CD4-positive, alpha-beta T cell (primary cell): ENCODE results near the gene KCTD21. TPM values are rescaled to one million over a fixed set of nuclear protein-coding genes. Genes with fewer than 3 reads are reported as not detected.

Experiments
- ATAC-seq: fragments of 200-7000 bp; cut with Tn5 transposase; one replicate; pipeline ENCODE4 v1.10.0; 2022; ENCODE audit warnings: mild to moderate bottlenecking; ENCODE audit not compliant: poor library complexity
- CTCF ChIA-PET: fragments of 350-600 bp; sonication (Branson Sonifier 250); formaldehyde crosslinking; loops from one replicate; lab custom pipeline; 2021; ENCODE audit warnings: antibody characterized with exemption, inconsistent platforms; lab: Charles Lee
- POLR2A ChIA-PET: fragments of 350-600 bp; sonication (Branson Sonifier 250); formaldehyde crosslinking; loops from one replicate; lab custom pipeline; 2021; ENCODE audit warnings: antibody characterized with exemption, inconsistent platforms; lab: Charles Lee
- DNase-seq, 14 experiments: peaks; one replicate each; pipeline ENCODE4 v3.0.0-alpha.2; 2013 to 2020; ENCODE audit warnings: mixed read lengths in 2 of 14
- H3K27ac ChIP-seq, 2 donors: one replicate each; pipeline versions ENCODE4 v1.5.1 to v1.7.0; 2013; ENCODE audit warnings: low read length in 2 of 2, low read depth in 1 of 2, mild to moderate bottlenecking in 1 of 2
- H3K27me3 ChIP-seq, 2 experiments: 1 replicate in 1 of 2; 2 replicates in 1 of 2; pipeline versions ENCODE4 v1.6.1 to v1.7.0; 2013; ENCODE audit warnings: low read length in 2 of 2, control low read depth in 1 of 2, mild to moderate bottlenecking in 1 of 2, moderate library complexity in 1 of 2; ENCODE audit not compliant: insufficient read depth in 2 of 2, control insufficient read depth in 1 of 2
- H3K36me3 ChIP-seq: one replicate; pipeline ENCODE4 v1.6.1; 2013; ENCODE audit warnings: low read length, control low read depth; ENCODE audit not compliant: insufficient read depth
- H3K4me1 ChIP-seq: one replicate; pipeline ENCODE4 v1.6.1; 2013; ENCODE audit warnings: low read length, control low read depth; ENCODE audit not compliant: insufficient read depth
- H3K4me3 ChIP-seq: one replicate; pipeline ENCODE4 v1.5.1; 2013; ENCODE audit warnings: mild to moderate bottlenecking, low read length, moderate library complexity
- H3K9me3 ChIP-seq, 2 experiments: 1 replicate in 1 of 2; 2 replicates in 1 of 2; pipeline versions ENCODE4 v1.6.1 to v1.7.0; 2013; ENCODE audit warnings: low read length in 2 of 2, mild to moderate bottlenecking in 2 of 2, control low read depth in 1 of 2, moderate library complexity in 1 of 2; ENCODE audit not compliant: control insufficient read depth in 1 of 2, insufficient read depth in 1 of 2
- H3K27ac Mint-ChIP-seq: one replicate; pipeline ENCODE4 v1.8.0; 2020; ENCODE audit warnings: mixed read lengths
- H3K27me3 Mint-ChIP-seq: one replicate; pipeline ENCODE4 v1.8.0; 2021; ENCODE audit warnings: mixed read lengths
- H3K36me3 Mint-ChIP-seq: one replicate; pipeline ENCODE4 v1.8.0; 2021; ENCODE audit warnings: low read depth, mixed read lengths
- H3K4me1 Mint-ChIP-seq: one replicate; pipeline ENCODE4 v1.8.0; 2021; ENCODE audit warnings: low read depth, mixed read lengths
- H3K4me3 Mint-ChIP-seq: one replicate; pipeline ENCODE4 v1.8.0; 2020; ENCODE audit warnings: mild to moderate bottlenecking, mixed read lengths
- H3K9me3 Mint-ChIP-seq: one replicate; pipeline ENCODE4 v1.8.0; 2020; ENCODE audit warnings: mixed read lengths
- CTCF ChIP-seq: fragments of 200-600 bp; IDR thresholded peaks from one replicate; pipeline ENCODE4 v1.8.0; 2022; ENCODE audit warnings: antibody characterized with exemption, mild to moderate bottlenecking
- intact Hi-C, 2 experiments: fragments of 100-400 bp; cut with DNase I in 1 of 2; cut with micrococcal nuclease in 1 of 2; formaldehyde crosslinking; loops; one replicate each; pipeline versions ENCODE4 v1.15.1 to v1.9.0; 2023 to 2025; cut with DNase I, micrococcal nuclease
- total RNA-seq, 174 experiments: library from RNA in 2 of 174; stranded (reverse) in 2 of 174; gene quantifications; one replicate each; pipeline ENCODE4 v1.2.3 and lab custom pipeline; 2021 to 2026

Gene KCTD21
- total RNA-seq, 2 experiments from 2014 or later, result 3.5 to 6.5 TPM

- H3K36me3 Mint-ChIP-seq, result peaks cover 29% of the 10 kb centered on the region
- H3K4me3 ChIP-seq, result no peak overlapping the region
- no peaks in the 10 kb centered on the region for H3K9me3 Mint-ChIP-seq
- H3K4me3 Mint-ChIP-seq, result peak overlapping the region; percentile 56
- no peaks in the 10 kb centered on the region for H3K27me3 ChIP-seq
- TF ChIP-seq CTCF, result no peak
- H3K27me3 Mint-ChIP-seq, result no peaks in the 10 kb centered on the region
- no peaks in the 10 kb centered on the region for H3K36me3 ChIP-seq
- no peaks in the 10 kb centered on the region for H3K9me3 ChIP-seq
- ChIA-PET CTCF (no interaction called here), POLR2A (no interaction called here)
- no peak overlapping the region for H3K27ac ChIP-seq
- H3K4me1 ChIP-seq, result peaks cover 45% of the 10 kb centered on the region
- peak overlapping the region; percentile 69 for H3K27ac Mint-ChIP-seq
- DNase-seq (no peak), ATAC-seq (no peak)
- H3K4me1 Mint-ChIP-seq, result peaks cover 68% of the 10 kb centered on the region
- intact Hi-C loops, result loop anchor here in 1 of 2 experiments (5.0 kb wide), 1 partner anchor 110 kb away; no protein-coding TSS in a partner anchor
Observed at GRCh38 chr11:78192223-78192719, 3.8 kb upstream of the KCTD21 start.

- CTCF ChIA-PET, result interaction anchor here (1.7 kb wide), 1 partner anchor 10 kb away, joined by 5 read pairs; no protein-coding TSS in a partner anchor
- no peaks in the 10 kb centered on the region for H3K36me3 ChIP-seq
Observed at GRCh38 chr11:78190871-78191538, 2.6 kb upstream of the KCTD21 start.

GRCh38 chr11:78190374-78190773, 1.9 kb upstream of the KCTD21 start:
- no peaks in the 10 kb centered on the region for H3K9me3 Mint-ChIP-seq
- CTCF ChIA-PET, result interaction anchor here (1.7 kb wide), 1 partner anchor 11 kb away, joined by 5 read pairs; no protein-coding TSS in a partner anchor
- Histone ChIP-seq H3K9me3 (no peaks in the 10 kb centered on the region), H3K27ac (no peak overlapping the region), H3K4me1 (peaks cover 53% of the 10 kb centered on the region), H3K27me3 (no peaks in the 10 kb centered on the region), H3K36me3 (no peaks in the 10 kb centered on the region), H3K4me3 (no peak overlapping the region)
- intact Hi-C loops, result loop anchor here in 1 of 2 experiments (5.0 kb wide), 1 partner anchor 108 kb away; no protein-coding TSS in a partner anchor
- no peak for TF ChIP-seq CTCF
- POLR2A ChIA-PET, result interaction anchor here (2.8 to 4.2 kb wide), 3 partner anchors 11 to 384 kb away, joined by 9 to 51 read pairs (median 32); partner anchors contain the start of genes ALG8 and NARS2
- H3K27ac Mint-ChIP-seq, result peak overlapping the region; percentile 99
- peaks cover 73% of the 10 kb centered on the region for H3K4me1 Mint-ChIP-seq
- peak overlapping the region; percentile 99 for H3K4me3 Mint-ChIP-seq
- H3K27me3 Mint-ChIP-seq, result no peaks in the 10 kb centered on the region
- H3K36me3 Mint-ChIP-seq, result peaks cover 29% of the 10 kb centered on the region
- ATAC-seq (no peak), DNase-seq (no peak)

More at GRCh38 chr11:78190871-78191538, 2.6 kb upstream of the KCTD21 start:
- Histone ChIP-seq H3K4me3 (no peak overlapping the region), H3K9me3 (no peaks in the 10 kb centered on the region), H3K27ac (no peak overlapping the region), H3K27me3 (no peaks in the 10 kb centered on the region), H3K4me1 (peaks cover 49% of the 10 kb centered on the region)
- H3K9me3 Mint-ChIP-seq, result no peaks in the 10 kb centered on the region
- no peak for ATAC-seq
- H3K4me1 Mint-ChIP-seq, result peaks cover 74% of the 10 kb centered on the region
- H3K36me3 Mint-ChIP-seq, result peaks cover 29% of the 10 kb centered on the region
- DNase-seq, result no peak
- TF ChIP-seq CTCF, result no peak
- no peaks in the 10 kb centered on the region for H3K27me3 Mint-ChIP-seq
- peak overlapping the region; percentile 99 for H3K4me3 Mint-ChIP-seq
- POLR2A ChIA-PET, result interaction anchor here (4.2 kb wide), 1 partner anchor 51 kb away, joined by 32 read pairs; the partner anchor contains the start of gene ALG8
- peak overlapping the region; percentile 99 for H3K27ac Mint-ChIP-seq
- intact Hi-C loops, result loop anchor here in 1 of 2 experiments (5.0 kb wide), 1 partner anchor 109 kb away; no protein-coding TSS in a partner anchor
